Prostate gland (tissue), 2 donors: ENCODE measurements around the gene YOD1. TPM values are rescaled to one million over a fixed set of nuclear protein-coding genes. Genes with fewer than 3 reads are reported as not detected.

ENCODE experiments used
- DNase-seq: peaks from one replicate; pipeline ENCODE4 v3.0.0-alpha.2; 2019; ENCODE audit warnings: low spot score
- H3K27ac ChIP-seq, 2 donors: fragments of 200-600 bp; sonication (generic); 2 replicates each; pipeline ENCODE4 v1.5.1; 2017 to 2019
- H3K27me3 ChIP-seq: fragments of 200-600 bp; sonication (generic); replicated peaks from 2 replicates; pipeline ENCODE4 v1.5.1; 2019; ENCODE audit not compliant: insufficient read depth
- H3K36me3 ChIP-seq, 2 donors: fragments of 200-600 bp; sonication (generic); 1 replicate in 1 of 2; 2 replicates in 1 of 2; pipeline versions ENCODE4 v1.5.1 to v1.8.1; 2017 to 2019
- H3K4me1 ChIP-seq: fragments of 200-600 bp; sonication (generic); replicated peaks from 2 replicates; pipeline ENCODE4 v1.5.1; 2019
- H3K4me3 ChIP-seq, 2 donors: fragments of 200-600 bp; sonication (generic); 2 replicates each; pipeline ENCODE4 v1.5.1; 2017 to 2019
- H3K9me3 ChIP-seq: fragments of 200-600 bp; sonication (generic); 2 replicates; pipeline ENCODE4 v1.5.1; 2017
- CTCF ChIP-seq, 4 experiments: fragments of 200-600 bp in 2 of 4; fragments of 450-650 bp in 2 of 4; sonication (generic) in 2 of 4; IDR thresholded peaks; 1 replicate in 3 of 4; 2 replicates in 1 of 4; pipeline ENCODE4 v1.5.1; 2016 to 2019; ENCODE audit warnings: antibody characterized with exemption in 4 of 4, mild to moderate bottlenecking in 2 of 4, moderate library complexity in 2 of 4
- POLR2A ChIP-seq: fragments of 450-650 bp; IDR thresholded peaks from one replicate; pipeline ENCODE4 v1.6.1; 2016; ENCODE audit warnings: antibody characterized with exemption, mild to moderate bottlenecking
- POLR2AphosphoS5 ChIP-seq: sonication (generic); formaldehyde crosslinking; IDR thresholded peaks from one replicate; pipeline ENCODE4 v1.6.1; 2017; ENCODE audit warnings: antibody characterized with exemption
- WGBS: methylation state at CpG from one replicate; pipeline ENCODE4 v1.1.5; 2018; 5-methylcytosine and 5-hydroxymethylcytosine counted together
- intact Hi-C: fragments of 100-400 bp; cut with DNase I; formaldehyde crosslinking; loops from one replicate; pipeline ENCODE4 v1.14.2; 2022
- total RNA-seq, 2 donors: library from RNA; depleted of rRNA; stranded (reverse); fragments of >200 nt; gene quantifications; one replicate each; pipeline ENCODE4 v1.1.0, GENCODE V29; 2016

The YOD1 gene
- total RNA-seq, 2 donors from 2014 or later: 6.2 to 10.8 TPM

- intact Hi-C loops: no loop called here
- Histone ChIP-seq H3K27me3 (no peaks in the 10 kb centered on the region), H3K36me3 (no peaks in the 10 kb centered on the region), H3K27ac (peak overlapping the region; percentile 21 to 59), H3K4me1 (peaks cover 27% of the 10 kb centered on the region), H3K9me3 (no peaks in the 10 kb centered on the region), H3K4me3 (no peak overlapping the region)
- 56% methylated on average over 5 of the region's 5 CpGs for WGBS
- DNase-seq: peak; percentile 61
- TF ChIP-seq CTCF (IDR thresholded peaks at IDR 0.05): no peak
- TF ChIP-seq POLR2AphosphoS5: no peak
- no peak for TF ChIP-seq POLR2A
Measured at GRCh38 chr1:207007352-207008033, 43.5 kb downstream of the YOD1 start.

- DNase-seq: no peak
- Histone ChIP-seq H3K36me3 (no peaks in the 10 kb centered on the region), H3K9me3 (no peaks in the 10 kb centered on the region), H3K4me1 (peaks cover 28% of the 10 kb centered on the region), H3K4me3 (no peak overlapping the region), H3K27me3 (no peaks in the 10 kb centered on the region), H3K27ac (peak overlapping the region in 1 of 2 donors; percentile 21)
- intact Hi-C loops: no loop called here
- TF ChIP-seq POLR2AphosphoS5 (no peak), POLR2A (no peak), CTCF (IDR thresholded peaks at IDR 0.05) (no peak)
- 64% methylated on average over 3 of the region's 3 CpGs for WGBS
Measured at GRCh38 chr1:207006914-207007313, 44.1 kb downstream of the YOD1 start.

GRCh38 chr1:207006083-207006482, 44.9 kb downstream of the YOD1 start:
- intact Hi-C loops: no loop called here
- TF ChIP-seq CTCF (IDR thresholded peaks at IDR 0.05) (no peak), POLR2AphosphoS5 (no peak), POLR2A (no peak)
- Histone ChIP-seq H3K36me3 (no peaks in the 10 kb centered on the region), H3K27ac (peak overlapping the region in 1 of 2 donors; percentile 72), H3K9me3 (no peaks in the 10 kb centered on the region), H3K4me3 (no peak overlapping the region), H3K27me3 (no peaks in the 10 kb centered on the region), H3K4me1 (peaks cover 26% of the 10 kb centered on the region)
- WGBS: 87% methylated on average over 3 of the region's 3 CpGs
- no peak for DNase-seq

- Histone ChIP-seq H3K27ac (peak overlapping the region; percentile 26 to 72), H3K4me3 (no peak overlapping the region), H3K36me3 (no peaks in the 10 kb centered on the region), H3K27me3 (no peaks in the 10 kb centered on the region), H3K4me1 (peaks cover 19% of the 10 kb centered on the region), H3K9me3 (no peaks in the 10 kb centered on the region)
- DNase-seq: no peak
- 48% methylated on average over 9 of the region's 9 CpGs for WGBS
- peak; percentile 28 for TF ChIP-seq POLR2AphosphoS5
- TF ChIP-seq CTCF (IDR thresholded peaks at IDR 0.05): peak in 3 of 4 experiments; percentile 32 to 50 (median 38)
- no peak for TF ChIP-seq POLR2A
- intact Hi-C loops: no loop called here
Measured at GRCh38 chr1:207004931-207005830, 45.8 kb downstream of the YOD1 start.
